22Rv1 (cell line): ENCODE measurements around the gene S1PR4.

Experiments used
- H3K27ac ChIP-seq: fragments of 450-650 bp; 2 replicates; pipeline ENCODE4 v1.5.1; 2017
- ZFX ChIP-seq: fragments of 450-650 bp; IDR thresholded peaks from 2 replicates; pipeline ENCODE4 v1.6.1; 2017; ENCODE audit warnings: antibody characterized with exemption, borderline replicate concordance
- TF ChIP-seq, protein P1 (sequence below): fragments of 450-650 bp; IDR thresholded peaks from 2 replicates; pipeline ENCODE4 v1.5.1; 2017; ENCODE audit warnings: mild to moderate bottlenecking

Gene S1PR4

GRCh38 chr19:3178377-3178972 is at the start of gene S1PR4:
S1PR4 (plus strand) TSS chr19:3178769; CDS start chr19:3178793, 24 bp downstream.
- no peak within 1 kb of the TSS for H3K27ac ChIP-seq
- no peak for TF ChIP-seq ZFX
- TF ChIP-seq, protein P1, sequence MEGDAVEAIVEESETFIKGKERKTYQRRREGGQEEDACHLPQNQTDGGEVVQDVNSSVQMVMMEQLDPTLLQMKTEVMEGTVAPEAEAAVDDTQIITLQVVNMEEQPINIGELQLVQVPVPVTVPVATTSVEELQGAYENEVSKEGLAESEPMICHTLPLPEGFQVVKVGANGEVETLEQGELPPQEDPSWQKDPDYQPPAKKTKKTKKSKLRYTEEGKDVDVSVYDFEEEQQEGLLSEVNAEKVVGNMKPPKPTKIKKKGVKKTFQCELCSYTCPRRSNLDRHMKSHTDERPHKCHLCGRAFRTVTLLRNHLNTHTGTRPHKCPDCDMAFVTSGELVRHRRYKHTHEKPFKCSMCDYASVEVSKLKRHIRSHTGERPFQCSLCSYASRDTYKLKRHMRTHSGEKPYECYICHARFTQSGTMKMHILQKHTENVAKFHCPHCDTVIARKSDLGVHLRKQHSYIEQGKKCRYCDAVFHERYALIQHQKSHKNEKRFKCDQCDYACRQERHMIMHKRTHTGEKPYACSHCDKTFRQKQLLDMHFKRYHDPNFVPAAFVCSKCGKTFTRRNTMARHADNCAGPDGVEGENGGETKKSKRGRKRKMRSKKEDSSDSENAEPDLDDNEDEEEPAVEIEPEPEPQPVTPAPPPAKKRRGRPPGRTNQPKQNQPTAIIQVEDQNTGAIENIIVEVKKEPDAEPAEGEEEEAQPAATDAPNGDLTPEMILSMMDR, result no peak

GRCh38 chr19:3129112-3129511 is 49.5 kb upstream of the S1PR4 start:
- no peak for TF ChIP-seq ZFX
- TF ChIP-seq, protein P1, result peak; percentile 76
- H3K27ac ChIP-seq, result no peak overlapping the region

DNA sequence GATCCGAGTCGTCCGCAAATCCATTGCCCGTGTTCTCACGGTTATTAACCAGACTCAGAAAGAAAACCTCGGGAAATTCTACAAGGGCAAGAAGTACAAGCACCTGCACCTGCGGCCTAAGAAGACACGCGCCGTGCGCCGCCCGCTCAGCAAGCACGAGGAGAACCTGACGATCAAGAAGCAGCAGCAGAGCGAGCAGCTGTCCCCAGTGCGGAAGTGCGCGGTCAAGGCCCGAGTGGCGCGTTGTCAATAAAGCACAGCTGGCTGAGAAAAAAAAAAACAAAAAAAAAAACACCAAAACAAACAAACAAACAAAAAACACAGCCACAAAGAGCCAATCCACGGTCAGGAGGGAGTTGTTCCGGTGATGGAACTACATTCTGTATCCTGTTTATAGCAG is 47.4 kb upstream of the S1PR4 start:
- no peak for TF ChIP-seq ZFX
- TF ChIP-seq, protein P1, result no peak
- no peak overlapping the region for H3K27ac ChIP-seq

GRCh38 chr19:3132971-3133792 is 45.4 kb upstream of the S1PR4 start:
- TF ChIP-seq, protein P1, result no peak
- TF ChIP-seq ZFX, result no peak
- H3K27ac ChIP-seq, result no peak overlapping the region

DNA sequence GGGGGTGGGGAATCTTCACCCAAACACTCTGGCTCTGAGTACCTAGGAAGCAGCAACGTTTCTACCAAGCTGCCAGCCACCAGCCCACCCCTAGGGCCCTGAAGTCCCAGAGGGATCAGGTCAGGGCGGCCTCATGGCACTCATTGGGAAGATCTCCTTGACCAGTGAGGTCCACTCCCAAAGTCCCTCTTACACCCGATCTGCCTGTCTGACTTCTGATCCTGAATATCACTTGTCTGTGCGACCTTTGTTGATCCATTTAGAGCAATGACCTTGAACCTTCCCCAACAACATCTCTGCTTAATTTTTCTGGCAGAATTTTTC is 44.8 kb upstream of the S1PR4 start:
- H3K27ac ChIP-seq, result no peak overlapping the region
- TF ChIP-seq, protein P1, result no peak
- TF ChIP-seq ZFX, result no peak

- H3K27ac ChIP-seq, result no peak within 1 kb of the TSS
- TF ChIP-seq, protein P1, result no peak
- no peak for TF ChIP-seq ZFX
Observed at GRCh38 chr19:3135961-3136683, 42.4 kb upstream of the S1PR4 start, which contains the start of gene GNA15. GNA15 (plus strand) TSS chr19:3136033; CDS start chr19:3136451, 418 bp downstream.
